Head of caudate nucleus (tissue), 42 donors: Measurements from ENCODE around the gene TGFBR3L.

Source experiments
- DNase-seq, 42 donors: peaks; one replicate each; pipeline versions ENCODE4 v3.0.0 to v3.0.0-alpha.2; 2020 to 2021; ENCODE audit warnings: mixed read lengths in 7 of 42
- intact Hi-C: fragments of 100-400 bp; cut with DNase I; formaldehyde crosslinking; loops from one replicate; pipeline ENCODE4 v1.15.0; 2022

Gene TGFBR3L

GRCh38 chr19:7914598-7915045 lies at the start of gene TGFBR3L:
Gene TGFBR3L, plus strand, starts transcription at chr19:7914830.
- peak in 1 of 42 donors; percentile 6 for DNase-seq

GRCh38 chr19:7865262-7865911 lies 49.2 kb upstream of the TGFBR3L start:
- DNase-seq = peak in 1 of 42 donors; percentile 28

More at GRCh38 chr19:7914598-7915045, at the start of gene TGFBR3L:
- intact Hi-C loops = no loop called here

GRCh38 chr19:7866399-7867091 lies 48.1 kb upstream of the TGFBR3L start:
- intact Hi-C loops = no loop called here
- peak in 1 of 42 donors; percentile 24 for DNase-seq

More at GRCh38 chr19:7865262-7865911, 49.2 kb upstream of the TGFBR3L start:
- intact Hi-C loops = no loop called here

- peak in 1 of 42 donors; percentile 18 for DNase-seq
- intact Hi-C loops = no loop called here
Measured at GRCh38 chr19:7867092-7867844, 47.4 kb upstream of the TGFBR3L start.

- intact Hi-C loops = no loop called here
- DNase-seq = peak in 2 of 42 donors; percentile 16 to 40
Measured at GRCh38 chr19:7868326-7868670, 46.3 kb upstream of the TGFBR3L start.

- DNase-seq = peak in 34 of 42 donors; percentile 52 to 83 (median 70)
- intact Hi-C loops = no loop called here
Measured at GRCh38 chr19:7868671-7869452, 45.8 kb upstream of the TGFBR3L start.

GRCh38 chr19:7869453-7869909 lies 45.1 kb upstream of the TGFBR3L start:
- intact Hi-C loops = no loop called here
- peak in 32 of 42 donors; percentile 42 to 78 (median 70) for DNase-seq

GRCh38 chr19:7869910-7870511 lies 44.6 kb upstream of the TGFBR3L start:
- DNase-seq = peak in 4 of 42 donors; percentile 34 to 62 (median 38)
- intact Hi-C loops = no loop called here

GRCh38 chr19:7870571-7871436 lies 43.8 kb upstream of the TGFBR3L start:
- DNase-seq = peak in 28 of 42 donors; percentile 40 to 85 (median 66)
- intact Hi-C loops = no loop called here

- DNase-seq = peak in 40 of 42 donors; percentile 50 to 90 (median 75)
- intact Hi-C loops = no loop called here
Measured at GRCh38 chr19:7871437-7872305, 43.0 kb upstream of the TGFBR3L start.

- intact Hi-C loops = no loop called here
Measured at GRCh38 chr19:7872306-7873204, 42.1 kb upstream of the TGFBR3L start.

GRCh38 chr19:7873304-7874075 lies 41.1 kb upstream of the TGFBR3L start:
- intact Hi-C loops = no loop called here
- DNase-seq = no peak

More at GRCh38 chr19:7872306-7873204, 42.1 kb upstream of the TGFBR3L start:
- no peak for DNase-seq

GRCh38 chr19:7874076-7874896 lies 40.3 kb upstream of the TGFBR3L start, which contains the start of gene PRR36:
Gene PRR36, minus strand, starts transcription at chr19:7874390. Its CDS starts 701 bp downstream, at chr19:7873689.
- peak in 40 of 42 donors; percentile 55 to 90 (median 78) for DNase-seq
- intact Hi-C loops = no loop called here

GRCh38 chr19:7874897-7875273 lies 39.7 kb upstream of the TGFBR3L start:
- intact Hi-C loops = no loop called here
- DNase-seq = peak in 1 of 42 donors; percentile 30
